Common myeloid progenitor, CD34-positive (primary cell): ENCODE data around the gene OTOGL.

Experiments used
- CTCF ChIA-PET: fragments of 350-600 bp; sonication (Branson Sonifier 250); formaldehyde crosslinking; loops from one replicate; lab custom pipeline; 2021; ENCODE audit warnings: antibody characterized with exemption; lab: Charles Lee
- POLR2A ChIA-PET: fragments of 350-600 bp; sonication (Branson Sonifier 250); formaldehyde crosslinking; loops from one replicate; lab custom pipeline; 2021; ENCODE audit warnings: antibody characterized with exemption; lab: Charles Lee
- DNase-seq, 3 donors: peaks; one replicate each; pipeline versions ENCODE4 v3.0.0 to v3.0.0-alpha.2; 2013
- H3K27ac ChIP-seq, 2 experiments: 1 replicate in 1 of 2; 2 replicates in 1 of 2; pipeline ENCODE4 v1.7.0; 2013; ENCODE audit warnings: inconsistent platforms in 2 of 2, low read length in 2 of 2, mild to moderate bottlenecking in 2 of 2, low read depth in 1 of 2, moderate library complexity in 1 of 2; ENCODE audit not compliant: severe bottlenecking in 2 of 2, insufficient read depth in 1 of 2, poor library complexity in 1 of 2
- H3K27me3 ChIP-seq, 5 experiments: replicated peaks in 2 of 5; 1 replicate in 3 of 5; 2 replicates in 2 of 5; pipeline versions ENCODE4 v1.6.1 to v1.7.0; 2013; ENCODE audit warnings: low read length in 4 of 5, mild to moderate bottlenecking in 2 of 5, moderate library complexity in 2 of 5, inconsistent platforms in 1 of 5; ENCODE audit not compliant: insufficient read depth in 5 of 5, control insufficient read depth in 4 of 5
- H3K36me3 ChIP-seq, 4 experiments: 1 replicate in 2 of 4; 2 replicates in 2 of 4; pipeline versions ENCODE4 v1.6.1 to v1.7.0; 2013; ENCODE audit warnings: low read length in 3 of 4, control low read depth in 1 of 4, mild to moderate bottlenecking in 1 of 4; ENCODE audit not compliant: control insufficient read depth in 4 of 4, insufficient read depth in 4 of 4
- H3K4me1 ChIP-seq, 4 experiments: 1 replicate in 3 of 4; 2 replicates in 1 of 4; pipeline versions ENCODE4 v1.6.1 to v1.7.1; 2013; ENCODE audit warnings: low read length in 3 of 4, mild to moderate bottlenecking in 3 of 4, control low read depth in 1 of 4, inconsistent platforms in 1 of 4, moderate library complexity in 1 of 4; ENCODE audit not compliant: control insufficient read depth in 4 of 4, insufficient read depth in 4 of 4; ENCODE audit errors: control extremely low read depth in 1 of 4
- H3K4me3 ChIP-seq, 7 experiments: 1 replicate in 4 of 7; 2 replicates in 3 of 7; pipeline versions ENCODE4 v1.5.1 to v1.7.0; 2013; ENCODE audit warnings: mild to moderate bottlenecking in 7 of 7, low read length in 6 of 7, moderate library complexity in 6 of 7, inconsistent platforms in 2 of 7, low read depth in 2 of 7, control low read depth in 1 of 7; ENCODE audit not compliant: insufficient read depth in 4 of 7, control insufficient read depth in 1 of 7; ENCODE audit errors: extremely low read depth in 1 of 7
- H3K9me3 ChIP-seq, 5 experiments: 1 replicate in 4 of 5; 2 replicates in 1 of 5; pipeline versions ENCODE4 v1.6.1 to v1.7.1; 2013; ENCODE audit warnings: low read length in 4 of 5, mild to moderate bottlenecking in 2 of 5, inconsistent platforms in 1 of 5, low read depth in 1 of 5, moderate library complexity in 1 of 5; ENCODE audit not compliant: control insufficient read depth in 4 of 5, insufficient read depth in 2 of 5; ENCODE audit errors: control extremely low read depth in 1 of 5
- WGBS: methylation state at CpG from one replicate; pipeline ENCODE4 v1.1.5; 2013; ENCODE audit not compliant: insufficient coverage; 5-methylcytosine and 5-hydroxymethylcytosine counted together

OTOGL gene

DNA sequence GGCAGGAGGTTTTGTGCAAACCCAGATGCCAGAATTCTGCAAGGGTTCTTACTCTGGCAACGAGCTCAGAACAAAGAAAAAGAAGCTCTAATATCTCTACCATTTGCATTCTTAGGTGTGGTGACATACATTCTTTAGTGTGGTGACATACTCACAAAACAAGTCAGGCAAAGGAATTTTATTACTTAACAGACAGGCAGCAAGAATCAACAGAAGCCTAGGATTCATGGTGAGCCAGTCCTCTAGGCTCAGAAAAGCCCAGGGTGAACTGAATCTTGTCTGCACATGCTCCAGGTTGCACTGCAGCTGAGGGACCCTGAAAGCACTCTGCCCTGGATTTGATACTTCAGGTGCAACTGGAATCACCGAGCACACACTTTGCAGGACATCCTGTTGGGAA, 222.3 kb downstream of the OTOGL start:
- Histone ChIP-seq H3K27me3 (no peaks in the 10 kb centered on the region), H3K4me3 (no peak overlapping the region), H3K9me3 (no peaks in the 10 kb centered on the region), H3K27ac (no peak overlapping the region), H3K36me3 (no peaks in the 10 kb centered on the region), H3K4me1 (no peaks in the 10 kb centered on the region)
- WGBS = 53% methylated on average over 1 of the region's 2 CpGs
- no peak for DNase-seq
- CTCF ChIA-PET = no interaction called here
- POLR2A ChIA-PET = interaction anchor here (0.6 kb wide), 1 partner anchor 103 kb away, joined by 5 read pairs; no protein-coding TSS in a partner anchor

DNA sequence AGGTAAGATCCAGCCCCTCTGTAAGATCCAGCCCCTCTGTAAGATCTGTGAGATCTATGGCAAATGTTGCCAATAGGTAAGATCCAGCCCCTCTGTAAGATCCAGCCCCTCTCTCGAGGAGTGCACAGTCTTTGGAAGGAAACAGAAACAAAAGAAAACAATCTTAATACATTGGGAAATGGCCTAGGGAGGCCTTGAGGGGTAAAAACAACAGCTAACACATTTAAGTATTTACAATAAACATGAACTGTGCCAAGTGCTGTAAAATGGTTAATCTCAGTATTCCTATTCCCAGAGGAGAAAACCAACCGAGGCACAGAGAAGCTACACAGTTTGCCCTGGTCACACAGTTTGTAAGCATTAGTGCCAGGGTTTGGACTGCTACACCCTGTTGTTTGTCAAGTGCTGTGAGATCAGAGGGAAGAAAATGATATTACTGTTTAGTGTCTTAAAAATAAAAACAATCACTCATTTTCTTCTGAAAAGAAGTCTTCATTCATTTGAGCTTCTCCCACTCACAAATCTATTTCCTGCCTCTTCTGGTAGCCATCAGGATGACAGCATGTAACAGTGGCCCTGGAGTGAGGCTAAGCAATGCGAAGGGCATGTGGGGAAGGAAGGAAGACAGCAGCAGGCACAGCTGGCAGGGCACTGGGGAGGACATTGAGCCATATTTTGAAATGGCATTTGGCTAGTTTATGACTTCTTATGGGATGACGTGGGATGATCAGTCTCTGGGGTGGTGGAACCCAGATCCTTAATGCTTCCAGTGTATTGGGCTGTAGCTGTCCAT, 226.0 kb downstream of the OTOGL start:
- WGBS = no CpG with 5 or more reads among the region's 4 CpGs
- Histone ChIP-seq H3K36me3 (no peaks in the 10 kb centered on the region), H3K9me3 (no peaks in the 10 kb centered on the region), H3K27ac (no peak overlapping the region), H3K27me3 (no peaks in the 10 kb centered on the region), H3K4me1 (no peaks in the 10 kb centered on the region), H3K4me3 (no peak overlapping the region)
- ChIA-PET CTCF (interaction anchor here (0.9 kb wide), 1 partner anchor 11 kb away, joined by 3 read pairs; no protein-coding TSS in a partner anchor), POLR2A (no interaction called here)
- DNase-seq = no peak

DNA sequence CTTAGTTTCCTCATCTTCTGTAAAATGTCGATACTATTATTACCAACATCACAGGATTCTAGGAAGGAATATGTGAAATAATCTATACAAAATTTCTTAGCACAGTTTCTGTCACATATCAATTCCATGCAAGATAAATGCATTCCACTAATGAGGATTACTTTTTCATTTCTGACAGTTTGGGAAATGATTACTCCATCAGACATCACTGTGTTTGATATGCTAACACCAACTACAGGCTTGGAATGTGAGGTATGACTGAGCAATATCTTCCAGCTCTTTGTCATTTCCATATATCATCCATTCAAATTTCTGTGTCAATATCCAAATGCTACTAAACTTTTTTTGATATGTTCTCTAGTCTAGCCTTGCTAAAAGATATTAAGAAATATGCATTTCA, 233.5 kb downstream of the OTOGL start:
- CTCF ChIA-PET = no interaction called here
- no peak overlapping the region for H3K4me3 ChIP-seq
- no peaks in the 10 kb centered on the region for H3K27me3 ChIP-seq
- H3K9me3 ChIP-seq = no peaks in the 10 kb centered on the region
- H3K27ac ChIP-seq = no peak overlapping the region
- no CpG with 5 or more reads among the region's 1 CpG for WGBS
- POLR2A ChIA-PET = no interaction called here
- no peaks in the 10 kb centered on the region for H3K36me3 ChIP-seq
- DNase-seq = no peak
- H3K4me1 ChIP-seq = no peaks in the 10 kb centered on the region

DNA sequence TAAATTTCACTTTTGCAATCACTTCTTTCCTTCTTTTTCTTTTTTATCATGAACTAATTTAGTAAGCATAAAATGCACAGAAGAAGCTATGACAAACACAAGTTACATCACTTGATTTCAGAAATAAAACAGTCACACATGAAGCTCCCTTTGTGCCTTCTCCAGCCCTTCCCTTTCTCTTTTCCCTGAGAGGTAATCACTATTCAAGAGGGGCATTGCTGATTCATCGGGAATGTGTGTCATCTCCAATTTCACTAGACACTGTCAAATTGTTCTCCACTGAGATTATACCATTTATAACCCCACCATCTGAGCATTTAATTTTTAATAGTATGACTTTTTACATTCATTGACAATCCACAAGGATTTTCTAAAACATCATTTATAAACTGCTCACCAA, 253.1 kb downstream of the OTOGL start:
- WGBS = no CpG with 5 or more reads among the region's 1 CpG
- Histone ChIP-seq H3K9me3 (no peaks in the 10 kb centered on the region), H3K27ac (no peak overlapping the region), H3K27me3 (no peaks in the 10 kb centered on the region), H3K4me3 (no peak overlapping the region), H3K36me3 (no peaks in the 10 kb centered on the region), H3K4me1 (peaks cover 0 to 12% (median 7%) of the 10 kb centered on the region in 4 experiments)
- ChIA-PET POLR2A (interaction anchor here (0.6 kb wide), 1 partner anchor 12 kb away, joined by 3 read pairs; no protein-coding TSS in a partner anchor), CTCF (no interaction called here)
- no peak for DNase-seq

DNA sequence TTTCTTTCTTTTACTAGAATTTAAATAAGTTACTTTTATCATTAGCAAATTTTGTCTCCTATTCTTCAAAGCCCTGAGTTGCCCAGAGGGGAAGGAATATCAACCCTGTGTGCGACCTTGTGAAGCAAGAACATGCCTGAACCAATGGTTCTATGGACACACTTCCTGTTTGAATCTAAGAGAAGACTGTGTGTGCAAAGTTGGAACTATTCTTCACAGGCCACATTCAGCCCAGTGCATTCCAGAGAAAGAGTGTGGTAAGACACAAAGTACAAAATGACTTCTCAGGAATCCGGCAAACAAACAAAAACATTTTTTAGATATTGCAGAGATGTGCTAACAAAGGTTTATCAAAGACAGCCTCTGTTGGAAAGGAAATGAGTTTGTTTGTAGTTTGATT, 253.9 kb downstream of the OTOGL start:
- WGBS = no CpG with 5 or more reads among the region's 2 CpGs
- H3K27ac ChIP-seq = no peak overlapping the region
- no peaks in the 10 kb centered on the region for H3K27me3 ChIP-seq
- no peaks in the 10 kb centered on the region for H3K36me3 ChIP-seq
- ChIA-PET CTCF (no interaction called here), POLR2A (no interaction called here)
- no peaks in the 10 kb centered on the region for H3K9me3 ChIP-seq
- H3K4me1 ChIP-seq = peaks cover 0 to 12% (median 7%) of the 10 kb centered on the region in 4 experiments
- H3K4me3 ChIP-seq = no peak overlapping the region
- no peak for DNase-seq

DNA sequence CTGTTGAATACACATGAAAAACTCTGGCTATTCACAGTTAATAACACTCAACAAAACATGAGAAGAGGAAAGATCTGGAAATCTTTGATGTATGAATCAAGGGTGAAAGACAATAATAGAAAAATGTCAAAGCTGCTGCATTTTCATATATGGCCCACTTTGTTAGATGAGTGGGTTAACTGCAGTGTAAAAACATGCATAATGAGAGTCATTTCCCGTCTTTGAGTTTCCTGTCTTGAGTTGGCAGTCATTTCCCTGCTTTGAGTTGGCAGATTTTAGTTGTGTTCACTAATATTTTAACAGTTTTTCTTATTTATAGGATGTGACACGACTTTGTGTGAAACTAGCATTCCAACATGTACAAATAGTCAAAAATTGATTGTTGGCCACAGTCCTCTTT, 256.8 kb downstream of the OTOGL start:
- no CpG with 5 or more reads among the region's 2 CpGs for WGBS
- peaks cover 0 to 12% (median 7%) of the 10 kb centered on the region in 4 experiments for H3K4me1 ChIP-seq
- ChIA-PET CTCF (interaction anchor here (1.1 kb wide), 1 partner anchor 57 kb away, joined by 3 read pairs; no protein-coding TSS in a partner anchor), POLR2A (no interaction called here)
- H3K9me3 ChIP-seq = no peaks in the 10 kb centered on the region
- H3K27ac ChIP-seq = peak overlapping the region in 1 of 2 experiments; percentile 20
- H3K4me3 ChIP-seq = no peak overlapping the region
- no peaks in the 10 kb centered on the region for H3K36me3 ChIP-seq
- no peaks in the 10 kb centered on the region for H3K27me3 ChIP-seq
- DNase-seq = peak; percentile 13 to 69 (median 49)

DNA sequence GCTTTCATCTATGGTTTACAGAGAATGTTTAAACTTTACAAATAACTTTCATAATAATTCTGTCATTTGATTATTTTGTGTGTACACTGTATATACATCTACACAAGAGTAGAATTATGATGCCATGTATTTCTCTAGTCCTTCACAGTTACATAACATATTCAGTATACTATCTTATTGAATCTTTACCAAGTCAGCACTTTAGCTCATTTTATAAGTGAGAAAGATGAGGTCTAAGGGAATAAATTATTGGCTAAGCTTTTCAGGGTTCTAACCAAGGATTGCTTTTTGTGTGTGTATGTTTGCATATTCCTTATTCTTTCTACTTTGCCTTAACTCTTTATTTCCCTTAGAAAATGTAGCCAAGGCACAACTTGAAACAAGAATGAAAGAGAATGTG, 260.4 kb downstream of the OTOGL start:
- POLR2A ChIA-PET = interaction anchor here (0.6 kb wide), 1 partner anchor 500 kb away, joined by 3 read pairs; no protein-coding TSS in a partner anchor

More for the DNA sequence above, 260.4 kb downstream of the OTOGL start:
- Histone ChIP-seq H3K36me3 (no peaks in the 10 kb centered on the region), H3K9me3 (peaks cover 0 to 3% (median 0%) of the 10 kb centered on the region in 5 experiments), H3K27ac (no peak overlapping the region), H3K4me3 (no peak overlapping the region), H3K27me3 (no peaks in the 10 kb centered on the region), H3K4me1 (peaks cover 0 to 12% (median 7%) of the 10 kb centered on the region in 4 experiments)
- CTCF ChIA-PET = no interaction called here
- no peak for DNase-seq
